Activated CD4-positive, alpha-beta memory T cell treated with anti-CD3 and anti-CD28 coated beads, Interleukin-2, amount 10 ng/mL, durations not matched to agents 7 days and 5 days (primary cell): ENCODE data around the gene YTHDF1. TPM values are rescaled to one million over a fixed set of nuclear protein-coding genes. Genes with fewer than 3 reads are reported as not detected.

Experiments
- CTCF ChIA-PET: fragments of 350-600 bp; sonication (Branson Sonifier 250); formaldehyde crosslinking; loops from one replicate; lab custom pipeline; 2021; ENCODE audit warnings: antibody characterized with exemption, inconsistent platforms; lab: Charles Lee
- POLR2A ChIA-PET: fragments of 350-600 bp; sonication (Branson Sonifier 250); formaldehyde crosslinking; loops from one replicate; lab custom pipeline; 2021; ENCODE audit warnings: antibody characterized with exemption; lab: Charles Lee
- DNase-seq: peaks from one replicate; pipeline ENCODE4 v3.0.0-alpha.2; 2020
- H3K27ac Mint-ChIP-seq: one replicate; pipeline ENCODE4 v1.8.0; 2021; ENCODE audit warnings: mild to moderate bottlenecking, mixed read lengths
- H3K27me3 Mint-ChIP-seq: one replicate; pipeline ENCODE4 v1.8.0; 2021; ENCODE audit warnings: mixed read lengths
- H3K36me3 Mint-ChIP-seq: one replicate; pipeline ENCODE4 v1.8.0; 2021; ENCODE audit warnings: low read depth, mixed read lengths
- H3K4me1 Mint-ChIP-seq: one replicate; pipeline ENCODE4 v1.8.0; 2021; ENCODE audit warnings: mixed read lengths
- H3K4me3 Mint-ChIP-seq: one replicate; pipeline ENCODE4 v1.8.0; 2021; ENCODE audit warnings: mild to moderate bottlenecking, mixed read lengths
- H3K9me3 Mint-ChIP-seq: one replicate; pipeline ENCODE4 v1.8.0; 2021; ENCODE audit warnings: mixed read lengths
- total RNA-seq, 2 experiments: library from RNA; stranded (reverse); gene quantifications; one replicate each; pipeline ENCODE4 v1.2.3, GENCODE V29; 2021

YTHDF1 gene
- total RNA-seq, 2 experiments from 2014 or later, result 36.1 to 36.8 TPM

- no peaks in the 10 kb centered on the region for H3K4me1 Mint-ChIP-seq
- H3K27ac Mint-ChIP-seq, result no peak overlapping the region
- no peaks in the 10 kb centered on the region for H3K9me3 Mint-ChIP-seq
- no peaks in the 10 kb centered on the region for H3K36me3 Mint-ChIP-seq
- ChIA-PET CTCF (no interaction called here), POLR2A (no interaction called here)
- H3K27me3 Mint-ChIP-seq, result peaks cover under 1% of the 10 kb centered on the region
- no peak overlapping the region for H3K4me3 Mint-ChIP-seq
- no peak for DNase-seq
Measured at GRCh38 chr20:63153254-63154221, 62.4 kb downstream of the YTHDF1 start.

GRCh38 chr20:63152322-63153253 lies 63.3 kb downstream of the YTHDF1 start:
- ChIA-PET CTCF (no interaction called here), POLR2A (no interaction called here)
- H3K36me3 Mint-ChIP-seq, result no peaks in the 10 kb centered on the region
- no peak overlapping the region for H3K4me3 Mint-ChIP-seq
- H3K27me3 Mint-ChIP-seq, result peaks cover 9% of the 10 kb centered on the region
- no peak overlapping the region for H3K27ac Mint-ChIP-seq
- peaks cover 7% of the 10 kb centered on the region for H3K9me3 Mint-ChIP-seq
- H3K4me1 Mint-ChIP-seq, result no peaks in the 10 kb centered on the region
- no peak for DNase-seq

- no peak overlapping the region for H3K27ac Mint-ChIP-seq
- peaks cover 8% of the 10 kb centered on the region for H3K9me3 Mint-ChIP-seq
- peaks cover 10% of the 10 kb centered on the region for H3K27me3 Mint-ChIP-seq
- H3K36me3 Mint-ChIP-seq, result no peaks in the 10 kb centered on the region
- no peak for DNase-seq
- H3K4me1 Mint-ChIP-seq, result no peaks in the 10 kb centered on the region
- no peak overlapping the region for H3K4me3 Mint-ChIP-seq
- POLR2A ChIA-PET, result no interaction called here
- CTCF ChIA-PET, result no interaction called here
Measured at GRCh38 chr20:63151554-63152321, 64.2 kb downstream of the YTHDF1 start.

- DNase-seq, result no peak
- CTCF ChIA-PET, result no interaction called here
Measured at GRCh38 chr20:63150911-63151531, 64.9 kb downstream of the YTHDF1 start.

GRCh38 chr20:63150391-63150898 lies 65.5 kb downstream of the YTHDF1 start:
- Mint-ChIP-seq H3K27ac (no peak overlapping the region), H3K36me3 (no peaks in the 10 kb centered on the region), H3K4me3 (no peak overlapping the region), H3K27me3 (peaks cover 17% of the 10 kb centered on the region), H3K4me1 (no peaks in the 10 kb centered on the region), H3K9me3 (peaks cover 8% of the 10 kb centered on the region)
- no peak for DNase-seq
- ChIA-PET POLR2A (no interaction called here), CTCF (no interaction called here)

More at GRCh38 chr20:63150911-63151531, 64.9 kb downstream of the YTHDF1 start:
- no peak overlapping the region for H3K27ac Mint-ChIP-seq
- H3K9me3 Mint-ChIP-seq, result peaks cover 8% of the 10 kb centered on the region
- POLR2A ChIA-PET, result no interaction called here
- no peak overlapping the region for H3K4me3 Mint-ChIP-seq
- peaks cover 12% of the 10 kb centered on the region for H3K27me3 Mint-ChIP-seq
- H3K36me3 Mint-ChIP-seq, result no peaks in the 10 kb centered on the region
- no peaks in the 10 kb centered on the region for H3K4me1 Mint-ChIP-seq

GRCh38 chr20:63149531-63150192 lies 66.3 kb downstream of the YTHDF1 start:
- no peak overlapping the region for H3K4me3 Mint-ChIP-seq
- CTCF ChIA-PET, result no interaction called here

GRCh38 chr20:63148696-63149095 lies 67.2 kb downstream of the YTHDF1 start:
- CTCF ChIA-PET, result no interaction called here
- POLR2A ChIA-PET, result no interaction called here
- H3K27ac Mint-ChIP-seq, result no peak overlapping the region

More at GRCh38 chr20:63149531-63150192, 66.3 kb downstream of the YTHDF1 start:
- no peak overlapping the region for H3K27ac Mint-ChIP-seq
- no peak for DNase-seq
- peaks cover 8% of the 10 kb centered on the region for H3K9me3 Mint-ChIP-seq
- H3K36me3 Mint-ChIP-seq, result no peaks in the 10 kb centered on the region
- POLR2A ChIA-PET, result no interaction called here
- H3K27me3 Mint-ChIP-seq, result peaks cover 20% of the 10 kb centered on the region
- H3K4me1 Mint-ChIP-seq, result no peaks in the 10 kb centered on the region

DNA sequence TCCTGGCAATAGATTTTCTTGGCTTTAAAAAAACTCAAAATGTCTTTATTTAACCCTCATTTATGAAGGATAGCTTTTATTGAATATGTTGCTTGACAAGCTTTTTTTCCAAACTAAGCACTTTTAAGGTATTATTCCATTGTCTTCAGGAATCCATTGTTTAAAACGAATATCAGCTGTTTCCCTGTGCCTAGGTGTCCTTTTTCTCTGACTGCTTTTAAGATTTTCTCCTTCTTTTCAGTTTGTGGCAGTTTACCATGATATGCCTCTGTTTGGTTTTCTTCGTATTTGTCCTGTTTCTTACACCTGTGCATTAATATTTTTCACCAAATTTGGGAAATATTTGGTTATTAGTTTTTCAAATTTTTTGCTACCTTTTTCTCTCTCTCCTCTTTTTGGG lies 68.4 kb downstream of the YTHDF1 start:
- H3K36me3 Mint-ChIP-seq, result no peaks in the 10 kb centered on the region

More at GRCh38 chr20:63148696-63149095, 67.2 kb downstream of the YTHDF1 start:
- Mint-ChIP-seq H3K4me3 (no peak overlapping the region), H3K36me3 (no peaks in the 10 kb centered on the region), H3K4me1 (no peaks in the 10 kb centered on the region), H3K27me3 (peaks cover 26% of the 10 kb centered on the region), H3K9me3 (peaks cover 8% of the 10 kb centered on the region)
- no peak for DNase-seq

More for the DNA sequence above, 68.4 kb downstream of the YTHDF1 start:
- peaks cover 8% of the 10 kb centered on the region for H3K9me3 Mint-ChIP-seq
- no peaks in the 10 kb centered on the region for H3K4me1 Mint-ChIP-seq
- CTCF ChIA-PET, result no interaction called here
- POLR2A ChIA-PET, result no interaction called here
- peaks cover 28% of the 10 kb centered on the region for H3K27me3 Mint-ChIP-seq
- H3K27ac Mint-ChIP-seq, result no peak overlapping the region
- no peak overlapping the region for H3K4me3 Mint-ChIP-seq
- DNase-seq, result no peak

Other genes starting within 250 kb of the YTHDF1 start
- gene BHLHE23, start 209.2 kb downstream of the YTHDF1 start, total RNA-seq, result not detected
- not detected for gene BIRC7, start 19.8 kb upstream of the YTHDF1 start, total RNA-seq
- gene NKAIN4, start 38.3 kb upstream of the YTHDF1 start, total RNA-seq, result not detected
- 10 to 100 TPM; 80.1 to 82.0 TPM for gene ARFGAP1, start 56.7 kb upstream of the YTHDF1 start, total RNA-seq
- gene COL20A1, start 77.1 kb upstream of the YTHDF1 start, total RNA-seq, result not detected
- gene CHRNA4, start 145.2 kb upstream of the YTHDF1 start, total RNA-seq, result not detected